ENCODE results near the gene BMS1.

DNA sequence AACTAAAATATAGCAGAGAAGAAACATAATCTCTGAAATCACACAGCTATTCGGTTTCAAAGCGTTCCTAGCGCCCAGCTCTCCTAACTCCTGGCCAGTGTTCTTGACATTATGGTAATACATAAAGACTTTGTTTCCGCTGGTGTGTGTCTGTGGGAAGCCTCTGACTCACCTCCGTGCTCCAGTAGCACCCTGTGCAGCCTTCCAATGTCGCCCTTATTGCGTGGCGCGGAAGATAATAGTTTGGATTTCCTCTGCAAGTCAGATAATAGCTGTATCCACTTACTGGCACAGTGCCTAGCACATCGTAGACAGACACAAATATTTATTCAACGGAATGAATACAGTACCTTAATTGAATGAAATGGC, 570 bp downstream of the BMS1 start:
- TF ChIP-seq POLR2A (IDR thresholded peaks at IDR 0.05; ENCODE audit: low read length) (no peak), GATA1 (IDR thresholded peaks at IDR 0.05; ENCODE audit: low read depth, low read length) (no peak)

Measured in erythroblast (primary cell).